GM12892 (cell line): ENCODE data around the gene PTPRN2.

ENCODE experiments used
- POLR2A ChIP-seq: IDR thresholded peaks from 2 replicates; pipeline ENCODE4 v1.6.1; 2011; ENCODE audit warnings: low read depth, low read length, control low read depth
- POLR2AphosphoS5 ChIP-seq: IDR thresholded peaks from 2 replicates; pipeline ENCODE4 v1.6.1; 2011; ENCODE audit warnings: low read depth, low read length, control low read depth

DNA sequence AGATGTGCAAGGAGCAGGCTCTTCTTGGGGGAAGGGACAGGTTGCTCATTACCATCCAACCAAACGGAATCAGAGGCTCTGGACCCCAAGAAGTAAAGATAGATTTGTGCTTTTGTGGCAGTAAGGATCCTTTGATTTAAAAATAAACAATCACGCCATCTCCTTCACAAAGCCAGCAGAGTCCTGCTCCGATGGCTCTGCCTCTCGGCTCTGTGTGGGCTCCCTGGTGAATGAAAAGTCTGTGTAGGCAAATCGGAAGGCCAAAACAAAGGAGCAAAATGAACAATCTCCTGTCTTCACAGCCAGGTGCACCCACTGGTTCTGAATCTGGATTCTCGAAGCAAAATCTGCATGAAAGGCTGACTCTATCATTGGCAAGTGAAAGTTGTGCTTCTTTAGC lies 3.8 kb downstream of the PTPRN2 start:
- TF ChIP-seq POLR2AphosphoS5 (no peak), POLR2A (no peak)
